PFSK-1 (cell line): ENCODE data around the gene TMEM181.

Source experiments
- FOXP2 ChIP-seq: optimal IDR thresholded peaks from 2 replicates; pipeline ENCODE3; 2011; ENCODE audit warnings: borderline replicate concordance, control low read depth, inconsistent platforms; ENCODE audit not compliant: insufficient read depth; ENCODE audit errors: extremely low read length, extremely low read depth
- POLR2AphosphoS5 ChIP-seq: IDR thresholded peaks from 2 replicates; pipeline ENCODE4 v1.6.1; 2012; ENCODE audit warnings: low read depth, mild to moderate bottlenecking, control low read depth, low read length, moderate library complexity
- SIN3A ChIP-seq: IDR thresholded peaks from 2 replicates; pipeline ENCODE4 v1.6.1; 2012; ENCODE audit warnings: mild to moderate bottlenecking, low read length, moderate library complexity, borderline replicate concordance; ENCODE audit not compliant: insufficient read depth
- TAF1 ChIP-seq: IDR thresholded peaks from 2 replicates; pipeline ENCODE4 v1.6.1; 2012; ENCODE audit warnings: low read length, control low read depth, borderline replicate concordance; ENCODE audit not compliant: insufficient read depth
- TF ChIP-seq, protein P1 (sequence below), 2 experiments: IDR thresholded peaks; 2 replicates each; pipeline versions ENCODE4 v1.6.1 to v1.8.0; 2011 to 2012; ENCODE audit warnings: low read depth in 2 of 2, low read length in 2 of 2, control low read depth in 1 of 2, inconsistent platforms in 1 of 2, mild to moderate bottlenecking in 1 of 2, moderate library complexity in 1 of 2; ENCODE audit not compliant: insufficient read depth in 1 of 2

TMEM181 gene

DNA sequence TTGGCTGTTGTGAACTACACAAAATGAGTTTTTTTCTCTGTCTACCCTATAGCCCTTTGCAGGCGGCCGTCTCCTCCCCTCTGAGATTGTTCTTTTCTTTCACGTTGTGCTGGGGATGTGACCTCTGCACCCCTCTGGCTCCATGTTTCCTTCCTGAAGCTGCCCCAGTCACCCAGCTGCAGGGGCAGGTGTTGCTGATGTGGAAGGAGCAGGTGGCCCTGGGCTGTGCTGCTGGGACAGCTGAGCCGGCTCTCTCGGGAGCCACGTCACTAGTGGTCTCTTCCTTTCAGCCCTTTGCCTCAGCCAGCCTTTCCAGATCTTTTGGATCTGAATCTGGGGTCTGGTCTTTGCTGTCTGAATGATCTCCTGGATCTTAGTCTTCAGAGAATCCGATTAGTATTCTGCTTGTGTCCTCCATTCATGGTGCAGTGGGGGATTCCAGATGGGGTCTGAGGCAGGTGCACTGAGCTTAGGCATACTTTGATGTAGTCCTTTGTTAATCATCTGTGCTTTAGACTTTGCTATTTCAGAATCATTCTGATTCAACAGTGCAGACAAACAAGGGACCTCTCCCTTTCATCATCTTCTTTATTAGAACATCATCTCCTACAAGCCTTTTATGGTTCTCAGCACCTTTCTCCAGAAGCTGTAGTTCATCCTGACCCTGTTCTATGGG lies 31.4 kb downstream of the TMEM181 start:
- TF ChIP-seq SIN3A (no peak), POLR2AphosphoS5 (no peak), TAF1 (no peak), FOXP2 (no peak)
- TF ChIP-seq, protein P1, sequence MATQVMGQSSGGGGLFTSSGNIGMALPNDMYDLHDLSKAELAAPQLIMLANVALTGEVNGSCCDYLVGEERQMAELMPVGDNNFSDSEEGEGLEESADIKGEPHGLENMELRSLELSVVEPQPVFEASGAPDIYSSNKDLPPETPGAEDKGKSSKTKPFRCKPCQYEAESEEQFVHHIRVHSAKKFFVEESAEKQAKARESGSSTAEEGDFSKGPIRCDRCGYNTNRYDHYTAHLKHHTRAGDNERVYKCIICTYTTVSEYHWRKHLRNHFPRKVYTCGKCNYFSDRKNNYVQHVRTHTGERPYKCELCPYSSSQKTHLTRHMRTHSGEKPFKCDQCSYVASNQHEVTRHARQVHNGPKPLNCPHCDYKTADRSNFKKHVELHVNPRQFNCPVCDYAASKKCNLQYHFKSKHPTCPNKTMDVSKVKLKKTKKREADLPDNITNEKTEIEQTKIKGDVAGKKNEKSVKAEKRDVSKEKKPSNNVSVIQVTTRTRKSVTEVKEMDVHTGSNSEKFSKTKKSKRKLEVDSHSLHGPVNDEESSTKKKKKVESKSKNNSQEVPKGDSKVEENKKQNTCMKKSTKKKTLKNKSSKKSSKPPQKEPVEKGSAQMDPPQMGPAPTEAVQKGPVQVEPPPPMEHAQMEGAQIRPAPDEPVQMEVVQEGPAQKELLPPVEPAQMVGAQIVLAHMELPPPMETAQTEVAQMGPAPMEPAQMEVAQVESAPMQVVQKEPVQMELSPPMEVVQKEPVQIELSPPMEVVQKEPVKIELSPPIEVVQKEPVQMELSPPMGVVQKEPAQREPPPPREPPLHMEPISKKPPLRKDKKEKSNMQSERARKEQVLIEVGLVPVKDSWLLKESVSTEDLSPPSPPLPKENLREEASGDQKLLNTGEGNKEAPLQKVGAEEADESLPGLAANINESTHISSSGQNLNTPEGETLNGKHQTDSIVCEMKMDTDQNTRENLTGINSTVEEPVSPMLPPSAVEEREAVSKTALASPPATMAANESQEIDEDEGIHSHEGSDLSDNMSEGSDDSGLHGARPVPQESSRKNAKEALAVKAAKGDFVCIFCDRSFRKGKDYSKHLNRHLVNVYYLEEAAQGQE (IDR thresholded peaks at IDR 0.05; ENCODE audit: insufficient read depth in 1 of 2, low read depth in 2 of 2, low read length in 2 of 2), result no peak

DNA sequence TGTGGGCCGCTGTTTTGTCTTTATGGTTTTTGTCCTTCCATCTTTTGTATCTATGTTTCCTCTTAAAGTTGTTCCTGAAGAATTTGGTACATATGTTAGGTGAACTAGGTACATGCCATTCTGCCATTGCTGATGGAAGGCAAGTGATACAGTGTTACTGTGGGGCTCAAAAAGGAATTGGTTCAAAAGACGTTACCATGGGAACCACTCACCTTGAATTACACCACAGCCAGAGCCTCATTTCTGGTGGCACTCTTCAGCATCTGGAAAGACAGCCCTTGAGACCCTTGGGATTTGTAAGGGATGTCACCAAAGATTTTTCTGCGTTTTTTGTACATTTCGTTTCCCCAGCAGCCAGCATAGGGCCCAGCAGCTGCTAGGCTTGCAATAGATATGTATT lies 31.9 kb downstream of the TMEM181 start:
- TF ChIP-seq SIN3A (no peak), TAF1 (no peak), FOXP2 (no peak), POLR2AphosphoS5 (no peak)
- TF ChIP-seq, protein P1 (IDR thresholded peaks at IDR 0.05; ENCODE audit: insufficient read depth in 1 of 2, low read depth in 2 of 2, low read length in 2 of 2), result no peak

DNA sequence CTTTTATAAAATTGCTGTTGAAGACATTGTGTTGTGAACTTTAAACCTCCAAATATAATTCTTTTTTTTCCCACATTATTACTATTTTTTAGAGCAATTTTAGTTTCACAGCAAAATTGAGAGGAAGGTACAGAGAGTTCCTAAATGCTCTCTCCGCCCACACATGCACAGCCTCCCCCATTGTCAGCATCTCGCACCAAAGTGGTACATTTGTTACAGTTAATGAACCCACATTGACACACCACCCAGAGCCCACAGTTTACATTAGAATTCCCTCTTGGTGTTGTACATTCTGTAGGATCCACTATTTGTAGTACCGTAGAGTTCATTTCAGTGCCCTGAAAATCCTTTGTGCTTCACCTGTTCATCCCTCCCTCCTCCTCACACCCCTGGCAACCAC lies 33.8 kb downstream of the TMEM181 start:
- TF ChIP-seq FOXP2, result no peak
- TF ChIP-seq POLR2AphosphoS5, result no peak
- TF ChIP-seq TAF1, result no peak
- TF ChIP-seq, protein P1 (IDR thresholded peaks at IDR 0.05; ENCODE audit: insufficient read depth in 1 of 2, low read depth in 2 of 2, low read length in 2 of 2), result no peak
- no peak for TF ChIP-seq SIN3A

DNA sequence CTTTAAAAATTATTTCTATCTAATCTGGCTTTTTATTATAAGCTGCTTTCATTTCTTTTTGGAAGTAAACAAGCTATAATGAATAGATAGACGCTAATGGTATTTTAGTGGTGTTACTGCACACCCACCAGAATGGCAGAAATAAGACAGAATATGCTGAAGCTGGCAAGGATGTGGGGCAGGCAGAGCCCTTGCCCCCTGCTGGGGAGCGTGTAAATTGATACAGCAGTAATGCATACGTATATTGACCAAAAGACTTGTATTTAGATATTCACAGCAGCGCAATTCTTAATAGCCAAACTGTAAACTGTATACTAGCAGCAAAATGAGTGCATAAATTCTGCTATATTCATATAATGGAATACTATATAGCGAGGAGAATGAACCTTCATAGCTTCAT lies 35.3 kb downstream of the TMEM181 start:
- TF ChIP-seq TAF1 (no peak), FOXP2 (no peak), POLR2AphosphoS5 (no peak)
- TF ChIP-seq, protein P1 (IDR thresholded peaks at IDR 0.05; ENCODE audit: insufficient read depth in 1 of 2, low read depth in 2 of 2, low read length in 2 of 2), result no peak
